ENCODE measurements around the gene ODF2L. TPM values are rescaled to one million over a fixed set of nuclear protein-coding genes. Genes with fewer than 3 reads are reported as not detected.

Gene ODF2L, protein sequence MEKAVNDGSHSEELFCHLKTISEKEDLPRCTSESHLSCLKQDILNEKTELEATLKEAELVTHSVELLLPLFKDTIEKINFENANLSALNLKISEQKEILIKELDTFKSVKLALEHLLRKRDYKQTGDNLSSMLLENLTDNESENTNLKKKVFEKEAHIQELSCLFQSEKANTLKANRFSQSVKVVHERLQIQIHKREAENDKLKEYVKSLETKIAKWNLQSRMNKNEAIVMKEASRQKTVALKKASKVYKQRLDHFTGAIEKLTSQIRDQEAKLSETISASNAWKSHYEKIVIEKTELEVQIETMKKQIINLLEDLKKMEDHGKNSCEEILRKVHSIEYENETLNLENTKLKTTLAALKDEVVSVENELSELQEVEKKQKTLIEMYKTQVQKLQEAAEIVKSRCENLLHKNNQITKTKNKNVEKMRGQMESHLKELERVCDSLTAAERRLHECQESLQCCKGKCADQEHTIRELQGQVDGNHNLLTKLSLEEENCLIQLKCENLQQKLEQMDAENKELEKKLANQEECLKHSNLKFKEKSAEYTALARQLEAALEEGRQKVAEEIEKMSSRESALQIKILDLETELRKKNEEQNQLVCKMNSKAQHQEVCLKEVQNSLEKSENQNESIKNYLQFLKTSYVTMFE
- 9.6 and 16.0 TPM in 2 replicates for polyA plus RNA-seq (2014; cell fraction: cytosol; rRNA removed)
- 68.5 and 78.3 TPM in 2 replicates for polyA plus RNA-seq (2014; cell fraction: nucleus; rRNA removed)

GRCh38 chr1:86395751-86396497, at the start of gene ODF2L:
ODF2L (minus strand) TSS chr1:86396323; CDS start chr1:86387027, 9,296 bp downstream.
- DNase-seq (ENCODE audit: low spot score) = peak; percentile 76

DNA sequence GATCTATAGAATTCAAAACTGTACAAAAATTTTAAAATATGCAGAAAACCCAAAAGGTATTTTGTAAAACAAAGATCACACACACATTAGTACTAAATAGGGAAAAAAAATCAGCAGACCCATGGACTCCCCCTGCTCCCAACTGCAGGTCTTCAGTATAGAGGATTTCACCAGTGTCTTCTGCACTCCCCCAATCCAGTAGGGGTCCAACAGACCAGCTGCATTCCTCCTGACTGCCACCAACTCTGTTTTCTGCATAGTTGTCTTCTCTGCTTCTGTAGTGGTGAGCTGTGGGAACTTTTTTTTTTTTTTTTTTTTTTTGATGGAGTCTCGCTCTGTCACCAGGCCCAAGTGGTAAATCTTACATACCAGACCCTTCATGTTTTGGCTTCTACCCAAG, 49.8 kb upstream of the ODF2L start:
- no peak for DNase-seq (ENCODE audit: low spot score)

DNA sequence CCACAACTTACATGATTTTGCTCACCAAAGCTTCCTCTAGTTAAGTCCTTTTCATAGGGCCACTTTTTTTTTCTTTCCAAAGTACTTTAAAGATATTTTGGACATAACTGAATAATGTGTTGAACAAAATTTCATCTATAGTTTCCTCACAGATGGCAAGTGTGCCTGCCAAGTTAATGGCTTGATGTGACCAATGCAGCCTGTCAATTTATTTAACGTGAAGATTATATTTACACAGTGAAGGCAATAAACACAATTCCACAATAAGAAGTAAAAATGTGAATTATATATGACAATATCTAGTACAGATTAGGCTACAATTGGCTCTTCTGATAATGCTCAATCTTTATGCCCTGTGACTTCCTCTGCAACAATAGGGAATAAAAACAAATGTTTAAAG, 45.9 kb upstream of the ODF2L start:
- DNase-seq (ENCODE audit: low spot score) = no peak

DNA sequence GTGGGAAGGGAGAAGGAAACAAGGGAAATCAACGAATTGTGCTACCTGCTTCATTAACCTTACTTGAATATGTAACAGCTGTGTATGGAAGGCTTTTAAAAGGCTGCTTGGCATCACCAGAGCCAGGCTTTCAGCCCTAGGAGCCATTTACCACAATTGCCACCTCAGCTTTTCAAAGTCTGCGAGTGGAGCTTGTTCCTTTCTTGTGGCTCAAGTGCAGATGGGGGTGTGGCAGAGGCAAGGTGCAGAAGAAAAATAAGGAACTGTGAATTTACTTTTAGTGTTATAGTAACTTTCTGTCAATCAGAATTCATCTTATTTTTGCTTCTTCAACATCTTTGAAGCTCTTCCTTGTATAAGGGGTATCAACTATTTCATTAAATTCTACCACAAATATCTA, 45.5 kb upstream of the ODF2L start:
- DNase-seq (ENCODE audit: low spot score) = no peak

GRCh38 chr1:86436041-86436440, 39.9 kb upstream of the ODF2L start:
- no peak for DNase-seq (ENCODE audit: low spot score)

DNA sequence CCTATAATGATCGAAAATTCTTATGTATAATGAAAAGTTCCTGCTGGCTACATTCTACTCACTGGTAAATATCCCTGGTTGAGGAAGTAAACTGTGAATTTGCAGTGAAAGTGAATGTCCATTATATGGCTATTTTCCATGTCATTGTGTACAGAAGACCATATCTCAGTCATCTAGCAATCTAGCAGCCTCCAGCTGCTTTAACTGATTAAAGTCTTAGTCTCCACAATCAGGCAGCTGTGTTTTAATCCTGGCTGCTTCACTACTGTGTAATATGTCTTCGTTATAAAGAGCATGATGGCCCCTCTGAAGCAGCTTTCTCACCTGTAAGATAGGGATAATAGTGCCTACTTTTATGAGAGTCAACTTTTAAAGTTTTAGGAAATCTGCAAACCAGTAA, 39.2 kb upstream of the ODF2L start:
- DNase-seq (ENCODE audit: low spot score) = no peak

GRCh38 chr1:86434059-86434458, 37.9 kb upstream of the ODF2L start:
- DNase-seq (ENCODE audit: low spot score) = no peak

DNA sequence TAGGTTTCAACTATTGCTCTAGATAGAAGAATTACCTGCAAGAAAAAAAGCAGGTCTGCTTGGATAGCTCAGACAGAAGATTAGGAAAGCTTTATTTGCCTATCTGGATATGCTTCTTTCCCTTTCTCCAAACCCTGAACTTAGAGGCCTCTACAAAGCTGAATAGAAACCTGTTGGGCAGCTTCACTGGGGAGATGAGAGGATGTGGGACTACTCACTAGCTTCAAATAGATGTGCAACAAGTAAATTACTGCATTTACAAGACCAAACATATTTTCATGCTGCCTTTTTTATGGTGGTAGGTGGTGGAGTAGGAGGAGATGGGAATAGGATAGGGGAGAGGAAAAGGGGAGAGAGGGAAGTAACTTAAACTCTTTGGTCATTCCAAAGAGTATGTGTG, 34.3 kb upstream of the ODF2L start:
- no peak for DNase-seq (ENCODE audit: low spot score)

GRCh38 chr1:86429835-86430234, 33.7 kb upstream of the ODF2L start:
- no peak for DNase-seq (ENCODE audit: low spot score)

DNA sequence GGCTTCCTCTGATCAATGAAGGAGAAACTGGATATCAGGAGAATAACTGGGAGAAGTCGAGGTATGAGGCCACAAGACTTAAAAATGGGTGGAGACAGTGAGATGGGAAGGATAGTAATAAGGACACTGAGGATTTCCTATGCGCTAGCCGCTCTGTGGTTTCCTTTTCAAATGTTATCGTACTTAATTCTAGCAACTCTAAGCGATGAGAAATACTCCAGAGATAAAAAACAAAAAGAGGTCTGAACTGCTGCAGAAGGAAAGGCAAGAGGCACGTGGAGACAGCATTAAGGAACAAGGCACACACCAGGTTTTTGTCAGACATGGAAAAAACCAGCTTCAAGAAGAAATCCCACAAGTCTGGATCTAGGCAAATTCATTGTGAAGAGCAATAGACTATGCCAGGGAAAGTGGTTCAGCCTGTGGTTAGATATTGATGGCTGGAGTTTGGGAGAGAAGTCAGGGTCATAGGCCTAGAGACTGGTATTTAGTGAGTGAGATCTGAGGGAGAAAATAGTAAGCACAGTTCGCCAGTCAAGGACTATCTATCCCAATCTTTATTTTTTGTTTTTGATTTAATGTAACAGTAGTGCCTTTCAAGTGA, 33.1 kb upstream of the ODF2L start:
- DNase-seq (ENCODE audit: low spot score) = no peak

- no peak for DNase-seq (ENCODE audit: low spot score)
These were observed 27.8 kb upstream of the ODF2L start, which contains the start of gene CLCA2 for GRCh38 chr1:86423873-86424272. CLCA2 (plus strand) TSS chr1:86424171; CDS start chr1:86424248, 77 bp downstream.

DNA sequence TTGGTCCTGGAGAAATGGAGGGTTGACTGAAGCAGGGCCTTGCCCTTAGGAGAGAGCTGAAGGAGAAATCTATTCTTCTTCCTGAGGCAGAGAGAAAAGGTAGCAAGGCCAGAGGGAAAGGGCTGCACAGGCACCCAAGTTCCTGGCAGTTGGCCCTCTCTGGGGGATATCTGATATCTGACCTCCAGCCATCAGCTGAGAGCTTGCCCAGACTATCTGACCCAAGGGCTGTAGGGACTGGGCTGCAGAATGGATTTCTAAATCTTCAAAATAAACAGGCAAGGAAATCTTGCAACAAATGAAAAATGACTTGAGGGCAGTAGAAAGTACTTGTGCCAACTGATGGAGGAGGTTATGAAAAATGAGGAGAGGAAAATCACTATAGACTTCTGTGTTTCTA, 27.4 kb upstream of the ODF2L start:
- no peak for DNase-seq (ENCODE audit: low spot score)

GRCh38 chr1:86421601-86422280, 25.6 kb upstream of the ODF2L start:
- DNase-seq (ENCODE audit: low spot score) = no peak

DNA sequence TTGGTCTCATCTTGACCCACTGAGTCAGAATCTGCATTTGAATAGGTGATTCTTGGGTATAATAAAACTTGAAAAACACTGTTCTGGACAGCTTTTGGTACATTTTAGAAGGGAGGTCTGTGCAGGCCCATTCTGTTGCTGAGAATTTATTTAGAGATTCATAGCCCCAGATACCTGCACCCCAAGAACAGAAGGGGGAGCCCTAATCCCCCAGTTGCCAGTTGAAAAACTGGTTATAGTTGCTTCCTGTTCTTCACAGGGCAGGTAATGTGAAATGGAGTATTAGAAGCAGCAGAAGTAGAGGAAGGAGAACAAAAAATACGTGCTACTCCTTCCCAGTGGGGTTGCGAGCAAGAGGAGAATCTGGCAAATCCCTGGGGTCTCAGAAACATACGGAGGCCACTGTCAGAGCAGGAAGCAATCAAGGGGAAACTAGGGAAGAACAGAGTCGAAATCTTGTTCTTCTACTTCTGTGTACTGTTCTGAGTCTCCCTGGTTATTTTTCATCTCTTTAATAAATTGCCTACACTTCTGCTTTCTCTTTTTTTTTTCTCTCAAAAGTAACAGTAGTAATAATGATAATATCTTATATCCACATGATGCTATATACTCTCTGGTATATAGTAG, 23.3 kb upstream of the ODF2L start:
- DNase-seq (ENCODE audit: low spot score) = no peak

- DNase-seq (ENCODE audit: low spot score) = no peak
These were observed 20.2 kb upstream of the ODF2L start for GRCh38 chr1:86416343-86416742.

DNA sequence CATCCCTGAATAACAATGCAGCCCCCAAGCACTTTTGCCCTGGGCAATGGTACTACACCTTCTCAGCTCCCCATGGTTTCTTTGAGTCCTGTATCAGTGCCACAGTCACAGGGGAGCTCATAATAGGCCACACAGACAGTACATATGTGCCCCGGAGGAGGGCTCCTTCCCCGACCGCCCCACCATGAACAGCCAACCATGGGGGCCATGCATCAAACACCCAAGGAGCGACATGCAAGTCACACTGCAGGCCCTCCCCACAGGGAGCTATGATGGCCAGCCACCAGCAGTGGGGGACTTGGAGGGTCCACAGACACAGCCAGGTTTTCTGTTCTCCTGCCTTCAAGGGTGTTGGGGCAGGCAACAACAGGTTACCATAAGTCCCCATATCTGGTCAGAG, 14.8 kb upstream of the ODF2L start:
- no peak for DNase-seq (ENCODE audit: low spot score)

GRCh38 chr1:86409416-86410021, 13.4 kb upstream of the ODF2L start:
- DNase-seq (ENCODE audit: low spot score) = peak; percentile 2

GRCh38 chr1:86396498-86396890, 371 bp upstream of the ODF2L start:
- no peak for DNase-seq (ENCODE audit: low spot score)

DNA sequence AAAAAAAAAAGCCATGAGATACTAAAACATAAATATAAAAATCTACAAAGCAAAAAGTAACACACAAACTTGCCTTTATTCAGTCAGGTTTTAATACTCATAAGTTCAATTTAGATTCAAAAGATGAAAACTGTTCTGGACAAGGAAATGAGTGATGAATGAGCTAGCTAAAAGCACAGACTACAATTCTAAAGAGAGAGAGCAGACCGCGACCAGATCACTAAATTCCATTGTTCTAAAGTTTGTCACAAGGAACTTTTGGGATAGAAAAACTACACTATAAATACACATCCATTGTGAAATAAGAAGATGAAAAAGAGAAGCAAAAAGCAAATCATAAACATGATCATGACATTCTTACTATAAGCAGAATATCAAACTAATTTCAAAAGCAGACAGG, 1.7 kb downstream of the ODF2L start:
- DNase-seq (ENCODE audit: low spot score) = no peak

DNA sequence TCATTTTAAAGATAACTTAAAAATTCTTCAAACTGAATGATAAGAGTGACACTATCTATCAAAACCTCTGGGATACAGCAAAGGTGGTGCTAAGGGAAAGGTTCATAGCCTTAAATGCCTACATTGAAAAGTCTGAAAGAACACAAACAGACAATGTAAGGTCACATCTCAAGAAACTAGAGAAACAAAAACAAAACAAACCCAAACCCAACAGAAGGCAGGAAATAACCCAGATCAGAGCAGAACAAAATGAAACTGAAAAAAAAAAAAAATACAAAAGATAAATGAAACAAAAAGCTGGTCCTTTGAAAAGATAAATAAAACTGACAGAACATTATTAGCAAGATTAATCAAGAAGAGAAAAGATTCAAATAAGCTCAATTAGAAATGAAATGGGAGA, 6.8 kb downstream of the ODF2L start:
- DNase-seq (ENCODE audit: low spot score) = no peak
